Neural progenitor cell (in vitro differentiated cells): Measurements from ENCODE around the gene MEGF8.

Experiments used
- EZH2 ChIP-seq: fragments of 200-600 bp; sonication (generic); IDR thresholded peaks from 2 replicates; pipeline ENCODE4 v1.6.1; 2017; ENCODE audit warnings: antibody characterized with exemption, mild to moderate bottlenecking, moderate library complexity
- TF ChIP-seq, protein P1 (sequence below): fragments of 200-600 bp; sonication (generic); IDR thresholded peaks from 2 replicates; pipeline ENCODE4 v1.5.1; 2017; ENCODE audit warnings: antibody characterized with exemption, mild to moderate bottlenecking

DNA sequence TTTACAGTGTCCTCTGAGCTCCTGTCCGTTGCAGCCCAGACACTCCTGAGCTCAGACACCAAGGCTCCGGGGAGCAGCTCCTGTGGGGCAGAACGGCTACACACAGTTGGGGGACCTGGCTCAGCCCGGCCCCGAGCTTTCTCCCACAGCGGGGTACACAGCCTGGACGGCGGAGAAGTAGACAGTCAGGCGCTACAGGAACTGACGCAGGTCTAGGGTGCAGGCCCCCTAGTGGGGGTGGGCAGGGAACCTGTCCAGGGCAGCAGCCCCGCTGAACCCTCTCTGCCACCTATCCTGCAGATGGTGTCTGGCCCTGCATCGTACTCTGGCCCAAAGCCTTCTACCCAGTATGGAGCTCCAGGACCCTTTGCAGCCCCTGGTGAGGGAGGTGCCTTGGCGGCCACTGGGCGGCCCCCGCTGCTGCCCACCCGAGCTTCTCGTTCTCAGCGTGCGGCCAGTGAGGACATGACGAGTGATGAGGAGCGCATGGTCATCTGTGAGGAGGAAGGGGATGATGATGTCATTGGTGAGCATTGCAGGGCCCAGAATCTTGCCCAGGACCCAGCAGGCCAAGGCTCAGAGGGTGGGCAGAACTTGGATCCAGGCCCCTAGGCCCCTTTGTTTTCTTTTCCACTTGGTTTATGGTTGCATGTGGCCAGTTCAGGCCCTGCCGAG, 36.4 kb upstream of the MEGF8 start:
- no peak for TF ChIP-seq EZH2
- TF ChIP-seq, protein P1, sequence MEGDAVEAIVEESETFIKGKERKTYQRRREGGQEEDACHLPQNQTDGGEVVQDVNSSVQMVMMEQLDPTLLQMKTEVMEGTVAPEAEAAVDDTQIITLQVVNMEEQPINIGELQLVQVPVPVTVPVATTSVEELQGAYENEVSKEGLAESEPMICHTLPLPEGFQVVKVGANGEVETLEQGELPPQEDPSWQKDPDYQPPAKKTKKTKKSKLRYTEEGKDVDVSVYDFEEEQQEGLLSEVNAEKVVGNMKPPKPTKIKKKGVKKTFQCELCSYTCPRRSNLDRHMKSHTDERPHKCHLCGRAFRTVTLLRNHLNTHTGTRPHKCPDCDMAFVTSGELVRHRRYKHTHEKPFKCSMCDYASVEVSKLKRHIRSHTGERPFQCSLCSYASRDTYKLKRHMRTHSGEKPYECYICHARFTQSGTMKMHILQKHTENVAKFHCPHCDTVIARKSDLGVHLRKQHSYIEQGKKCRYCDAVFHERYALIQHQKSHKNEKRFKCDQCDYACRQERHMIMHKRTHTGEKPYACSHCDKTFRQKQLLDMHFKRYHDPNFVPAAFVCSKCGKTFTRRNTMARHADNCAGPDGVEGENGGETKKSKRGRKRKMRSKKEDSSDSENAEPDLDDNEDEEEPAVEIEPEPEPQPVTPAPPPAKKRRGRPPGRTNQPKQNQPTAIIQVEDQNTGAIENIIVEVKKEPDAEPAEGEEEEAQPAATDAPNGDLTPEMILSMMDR, result no peak
